ENCODE data around the gene CACNA1C. TPM values are rescaled to one million over a fixed set of nuclear protein-coding genes. Genes with fewer than 3 reads are reported as not detected.

The CACNA1C gene
- total RNA-seq, 2 experiments from 2014 or later = 0.05 to 0.08 TPM

DNA sequence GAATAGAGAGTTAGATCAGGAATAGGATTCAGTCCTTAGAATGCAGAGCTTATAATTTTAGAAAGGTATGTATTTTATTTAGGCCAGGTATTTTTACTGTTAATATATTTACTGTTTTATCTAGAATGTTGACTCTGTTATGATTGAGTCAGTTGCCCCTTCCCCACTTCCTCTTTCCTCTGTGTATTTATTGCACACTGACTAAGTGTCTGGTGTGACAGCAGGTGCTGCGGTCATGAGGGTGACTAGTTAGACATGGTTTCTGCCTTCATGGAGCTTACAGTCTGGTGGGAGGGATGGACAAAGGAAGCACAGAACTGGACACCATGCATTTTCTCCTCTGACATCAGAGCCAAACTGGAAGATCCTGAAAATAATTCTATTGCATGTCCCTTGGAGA, 159.8 kb downstream of the CACNA1C start:
- H3K4me1 Mint-ChIP-seq (ENCODE audit: low read depth) = no peaks in the 10 kb centered on the region
- ChIA-PET CTCF (no interaction called here), POLR2A (no interaction called here)
- H3K27ac Mint-ChIP-seq = no peak overlapping the region
- ATAC-seq (ENCODE audit: poor library complexity) (no peak), DNase-seq (no peak)
- Histone ChIP-seq H3K36me3 (ENCODE audit: insufficient read depth, low read length) (no peaks in the 10 kb centered on the region), H3K4me1 (ENCODE audit: insufficient read depth, low read length) (no peaks in the 10 kb centered on the region), H3K4me3 (ENCODE audit: low read length) (no peak overlapping the region), H3K27me3 (ENCODE audit: control insufficient read depth in 1 of 2, insufficient read depth in 2 of 2, low read length in 2 of 2) (peaks cover 0 to 9% of the 10 kb centered on the region in 2 experiments), H3K9me3 (ENCODE audit: control insufficient read depth in 1 of 2, insufficient read depth in 1 of 2, low read length in 2 of 2) (no peaks in the 10 kb centered on the region), H3K27ac (ENCODE audit: low read depth in 1 of 2, low read length in 2 of 2) (no peak overlapping the region)
- H3K9me3 Mint-ChIP-seq = no peaks in the 10 kb centered on the region
- intact Hi-C loops (cut with DNase I, micrococcal nuclease) = no loop called here
- H3K4me3 Mint-ChIP-seq = no peak overlapping the region
- H3K27me3 Mint-ChIP-seq = peaks cover 4% of the 10 kb centered on the region
- TF ChIP-seq, protein P1, sequence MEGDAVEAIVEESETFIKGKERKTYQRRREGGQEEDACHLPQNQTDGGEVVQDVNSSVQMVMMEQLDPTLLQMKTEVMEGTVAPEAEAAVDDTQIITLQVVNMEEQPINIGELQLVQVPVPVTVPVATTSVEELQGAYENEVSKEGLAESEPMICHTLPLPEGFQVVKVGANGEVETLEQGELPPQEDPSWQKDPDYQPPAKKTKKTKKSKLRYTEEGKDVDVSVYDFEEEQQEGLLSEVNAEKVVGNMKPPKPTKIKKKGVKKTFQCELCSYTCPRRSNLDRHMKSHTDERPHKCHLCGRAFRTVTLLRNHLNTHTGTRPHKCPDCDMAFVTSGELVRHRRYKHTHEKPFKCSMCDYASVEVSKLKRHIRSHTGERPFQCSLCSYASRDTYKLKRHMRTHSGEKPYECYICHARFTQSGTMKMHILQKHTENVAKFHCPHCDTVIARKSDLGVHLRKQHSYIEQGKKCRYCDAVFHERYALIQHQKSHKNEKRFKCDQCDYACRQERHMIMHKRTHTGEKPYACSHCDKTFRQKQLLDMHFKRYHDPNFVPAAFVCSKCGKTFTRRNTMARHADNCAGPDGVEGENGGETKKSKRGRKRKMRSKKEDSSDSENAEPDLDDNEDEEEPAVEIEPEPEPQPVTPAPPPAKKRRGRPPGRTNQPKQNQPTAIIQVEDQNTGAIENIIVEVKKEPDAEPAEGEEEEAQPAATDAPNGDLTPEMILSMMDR (IDR thresholded peaks at IDR 0.05) = no peak
- H3K36me3 Mint-ChIP-seq (ENCODE audit: low read depth) = no peaks in the 10 kb centered on the region

DNA sequence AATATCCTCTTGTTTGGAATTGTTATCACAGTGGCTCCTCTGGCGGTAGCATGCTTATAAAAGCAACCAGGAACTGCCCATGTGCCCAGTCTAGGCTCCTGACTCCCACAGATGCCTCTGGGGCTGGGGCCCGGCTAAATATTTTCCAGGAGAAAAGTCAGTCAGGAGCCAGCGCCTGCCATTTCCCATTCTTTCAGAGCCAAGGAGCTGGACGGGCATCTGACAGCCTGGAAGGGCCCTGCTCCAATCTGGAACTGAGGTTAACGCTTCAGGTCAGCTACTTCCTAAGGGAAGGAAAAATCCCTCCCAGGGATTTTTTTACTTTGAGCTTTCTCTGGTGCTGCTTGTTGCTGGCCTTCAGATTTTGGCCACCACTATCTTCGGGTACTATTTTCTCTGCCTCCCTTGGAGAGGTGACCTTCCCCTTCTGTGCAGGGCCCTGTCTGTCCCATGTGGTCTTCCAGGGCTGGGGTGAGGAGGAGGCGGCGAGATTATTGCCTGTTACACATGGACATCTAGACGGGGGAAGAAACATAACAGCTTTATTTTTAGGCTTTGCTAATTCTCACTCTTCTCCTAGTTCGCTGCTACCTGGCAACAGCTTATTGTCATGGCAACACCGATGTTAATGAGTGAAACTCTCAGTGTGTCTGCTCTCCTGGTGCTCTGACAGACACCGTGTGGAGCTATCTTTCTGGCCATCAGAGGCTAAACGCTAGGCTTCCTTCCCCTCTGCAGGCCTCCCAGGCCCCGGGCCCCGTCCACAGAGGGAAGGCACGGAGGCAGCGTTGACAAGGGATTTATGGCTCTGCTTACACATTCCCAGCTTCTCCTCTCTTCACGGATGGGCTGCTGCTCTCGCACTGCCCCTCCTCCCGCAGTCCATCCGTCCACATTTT, 160.4 kb downstream of the CACNA1C start:
- H3K36me3 ChIP-seq (ENCODE audit: insufficient read depth, low read length) = no peaks in the 10 kb centered on the region
- no peaks in the 10 kb centered on the region for H3K4me1 ChIP-seq (ENCODE audit: insufficient read depth, low read length)
- DNase-seq (no peak), ATAC-seq (ENCODE audit: poor library complexity) (no peak)
- H3K36me3 Mint-ChIP-seq (ENCODE audit: low read depth) = no peaks in the 10 kb centered on the region
- intact Hi-C loops (cut with DNase I, micrococcal nuclease) = no loop called here
- TF ChIP-seq, protein P1 (IDR thresholded peaks at IDR 0.05) = no peak
- no peaks in the 10 kb centered on the region for H3K9me3 ChIP-seq (ENCODE audit: control insufficient read depth in 1 of 2, insufficient read depth in 1 of 2, low read length in 2 of 2)
- no peak overlapping the region for H3K27ac ChIP-seq (ENCODE audit: low read depth in 1 of 2, low read length in 2 of 2)
- H3K4me1 Mint-ChIP-seq (ENCODE audit: low read depth) = no peaks in the 10 kb centered on the region
- POLR2A ChIA-PET = no interaction called here
- H3K27ac Mint-ChIP-seq = no peak overlapping the region
- no peak overlapping the region for H3K4me3 ChIP-seq (ENCODE audit: low read length)
- CTCF ChIA-PET = no interaction called here
- no peak overlapping the region for H3K4me3 Mint-ChIP-seq
- H3K27me3 Mint-ChIP-seq = peaks cover 6% of the 10 kb centered on the region
- no peaks in the 10 kb centered on the region for H3K9me3 Mint-ChIP-seq
- H3K27me3 ChIP-seq (ENCODE audit: control insufficient read depth in 1 of 2, insufficient read depth in 2 of 2, low read length in 2 of 2) = peaks cover 0 to 12% of the 10 kb centered on the region in 2 experiments

DNA sequence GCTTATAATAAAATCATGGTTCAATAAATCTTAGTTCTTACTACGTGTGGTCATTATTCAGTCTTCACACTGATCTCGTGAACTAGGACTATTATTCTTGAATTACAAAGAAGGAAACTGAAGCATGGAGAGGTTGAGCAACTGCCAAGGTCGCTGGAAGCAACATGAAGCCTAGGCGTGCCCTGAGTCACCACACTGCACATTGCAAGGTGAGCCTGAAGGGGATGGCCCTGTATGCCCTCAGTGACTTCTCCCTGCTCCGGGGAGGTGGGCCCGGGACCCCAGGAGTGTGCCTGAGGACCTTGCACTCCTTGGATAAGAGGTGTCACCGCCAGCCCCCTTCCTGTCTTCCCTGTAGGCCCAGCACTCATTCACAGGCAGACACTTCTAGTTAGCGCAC, 161.6 kb downstream of the CACNA1C start:
- no peaks in the 10 kb centered on the region for H3K9me3 ChIP-seq (ENCODE audit: control insufficient read depth in 1 of 2, insufficient read depth in 1 of 2, low read length in 2 of 2)
- CTCF ChIA-PET = no interaction called here

More for the DNA sequence above, 161.6 kb downstream of the CACNA1C start:
- H3K9me3 Mint-ChIP-seq = no peaks in the 10 kb centered on the region
- Histone ChIP-seq H3K27ac (ENCODE audit: low read depth in 1 of 2, low read length in 2 of 2) (no peak overlapping the region), H3K27me3 (ENCODE audit: control insufficient read depth in 1 of 2, insufficient read depth in 2 of 2, low read length in 2 of 2) (peaks cover 0 to 12% of the 10 kb centered on the region in 2 experiments), H3K4me1 (ENCODE audit: insufficient read depth, low read length) (no peaks in the 10 kb centered on the region), H3K36me3 (ENCODE audit: insufficient read depth, low read length) (no peaks in the 10 kb centered on the region), H3K4me3 (ENCODE audit: low read length) (no peak overlapping the region)
- DNase-seq (no peak), ATAC-seq (ENCODE audit: poor library complexity) (no peak)
- TF ChIP-seq, protein P1 (IDR thresholded peaks at IDR 0.05) = no peak
- H3K27me3 Mint-ChIP-seq = peaks cover 9% of the 10 kb centered on the region
- POLR2A ChIA-PET = no interaction called here
- H3K4me3 Mint-ChIP-seq = no peak overlapping the region
- H3K36me3 Mint-ChIP-seq (ENCODE audit: low read depth) = no peaks in the 10 kb centered on the region
- intact Hi-C loops (cut with DNase I, micrococcal nuclease) = no loop called here
- H3K27ac Mint-ChIP-seq = no peak overlapping the region
- H3K4me1 Mint-ChIP-seq (ENCODE audit: low read depth) = no peaks in the 10 kb centered on the region

Data from CD4-positive, alpha-beta T cell (primary cell).